ENCODE measurements around the gene ALOX5AP. TPM values are rescaled to one million over a fixed set of nuclear protein-coding genes. Genes with fewer than 3 reads are reported as not detected.

ALOX5AP gene
- total RNA-seq, 1 experiment from 2014 or later: not detected

DNA sequence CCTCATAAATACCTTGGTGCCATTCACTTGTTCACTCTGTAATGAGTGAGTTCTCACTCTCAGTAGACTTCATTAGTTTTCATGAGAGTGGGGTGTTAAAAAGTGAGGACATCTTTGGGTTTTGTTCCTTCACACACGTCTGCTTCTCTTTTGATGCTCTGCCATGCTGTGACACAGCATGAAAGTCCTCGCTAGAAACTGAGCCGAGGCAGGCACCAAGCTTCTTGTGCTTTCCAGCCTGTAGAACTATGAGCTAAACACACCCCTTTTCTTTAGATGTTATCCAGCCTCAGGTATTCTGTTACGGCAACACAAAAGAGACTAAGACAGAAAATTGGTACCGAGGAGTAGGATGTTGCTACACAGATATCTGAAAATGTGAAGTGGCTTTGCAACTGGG lies 43.7 kb downstream of the ALOX5AP start:
- H3K9me3 ChIP-seq (ENCODE audit: insufficient read depth, low read depth): no peaks in the 10 kb centered on the region
- TF ChIP-seq CTCF (conservative IDR thresholded peaks at IDR 0.05) (no peak), EZH2 (IDR thresholded peaks at IDR 0.05; ENCODE audit: low read depth) (no peak)
- no peak overlapping the region for H2AFZ ChIP-seq
- POLR2A ChIA-PET (ENCODE audit: unreplicated experiment): no interaction called here
- H4K20me1 ChIP-seq (ENCODE audit: insufficient read depth): no peaks in the 10 kb centered on the region
- no peak overlapping the region for H3K4me2 ChIP-seq
- no peaks in the 10 kb centered on the region for H3F3A ChIP-seq (ENCODE audit: insufficient read depth, low read depth)
- no peak for DNase-seq
- H3K27me3 ChIP-seq (ENCODE audit: insufficient read depth, low read depth): no peaks in the 10 kb centered on the region
- intact Hi-C loops (cut with micrococcal nuclease; ENCODE audit: unreplicated experiment): no loop called here
- no TSS peak for BruUV-seq (replicated peaks)
- H3K4me3 ChIP-seq: no peak overlapping the region
- H3K27ac ChIP-seq: no peak overlapping the region
- no peaks in the 10 kb centered on the region for H3K4me1 ChIP-seq (replicated peaks; ENCODE audit: insufficient read depth)
- no peaks in the 10 kb centered on the region for H3K9me2 ChIP-seq (ENCODE audit: insufficient read depth)
- H3K79me2 ChIP-seq (ENCODE audit: low read depth): no peaks in the 10 kb centered on the region
- H3K36me3 ChIP-seq (ENCODE audit: low read depth): no peaks in the 10 kb centered on the region
- CTCF ChIA-PET: no interaction called here

GRCh38 chr13:30779608-30780007 lies 44.3 kb downstream of the ALOX5AP start:
- no peaks in the 10 kb centered on the region for H3K9me2 ChIP-seq (ENCODE audit: insufficient read depth)
- no peaks in the 10 kb centered on the region for H3K79me2 ChIP-seq (ENCODE audit: low read depth)
- ChIA-PET POLR2A (ENCODE audit: unreplicated experiment) (interaction anchor here (0.6 kb wide), 1 partner anchor 13 kb away, joined by 3 read pairs; no protein-coding TSS in a partner anchor), CTCF (no interaction called here)
- H2AFZ ChIP-seq: no peak overlapping the region
- no peaks in the 10 kb centered on the region for H3K27me3 ChIP-seq (ENCODE audit: insufficient read depth, low read depth)
- H3F3A ChIP-seq (ENCODE audit: insufficient read depth, low read depth): no peaks in the 10 kb centered on the region
- H3K36me3 ChIP-seq (ENCODE audit: low read depth): no peaks in the 10 kb centered on the region
- H3K9me3 ChIP-seq (ENCODE audit: insufficient read depth, low read depth): no peaks in the 10 kb centered on the region
- no peak for DNase-seq
- H4K20me1 ChIP-seq (ENCODE audit: insufficient read depth): no peaks in the 10 kb centered on the region
- no peak overlapping the region for H3K27ac ChIP-seq
- no peaks in the 10 kb centered on the region for H3K4me1 ChIP-seq (replicated peaks; ENCODE audit: insufficient read depth)
- H3K4me3 ChIP-seq: no peak overlapping the region
- no TSS peak for BruUV-seq (replicated peaks)
- TF ChIP-seq EZH2 (IDR thresholded peaks at IDR 0.05; ENCODE audit: low read depth) (no peak), CTCF (conservative IDR thresholded peaks at IDR 0.05) (no peak)
- intact Hi-C loops (cut with micrococcal nuclease; ENCODE audit: unreplicated experiment): no loop called here
- no peak overlapping the region for H3K4me2 ChIP-seq

GRCh38 chr13:30780338-30780981 lies 45.1 kb downstream of the ALOX5AP start:
- Histone ChIP-seq H3K9me3 (ENCODE audit: insufficient read depth, low read depth) (no peaks in the 10 kb centered on the region), H3K79me2 (ENCODE audit: low read depth) (no peaks in the 10 kb centered on the region), H3K27me3 (ENCODE audit: insufficient read depth, low read depth) (no peaks in the 10 kb centered on the region), H3F3A (ENCODE audit: insufficient read depth, low read depth) (no peaks in the 10 kb centered on the region), H3K4me2 (no peak overlapping the region), H3K36me3 (ENCODE audit: low read depth) (no peaks in the 10 kb centered on the region), H3K4me1 (replicated peaks; ENCODE audit: insufficient read depth) (no peaks in the 10 kb centered on the region), H3K4me3 (no peak overlapping the region), H4K20me1 (ENCODE audit: insufficient read depth) (no peaks in the 10 kb centered on the region), H2AFZ (no peak overlapping the region), H3K9me2 (ENCODE audit: insufficient read depth) (no peaks in the 10 kb centered on the region), H3K27ac (no peak overlapping the region)
- TF ChIP-seq EZH2 (IDR thresholded peaks at IDR 0.05; ENCODE audit: low read depth) (no peak), CTCF (conservative IDR thresholded peaks at IDR 0.05) (no peak)
- ChIA-PET CTCF (no interaction called here), POLR2A (ENCODE audit: unreplicated experiment) (interaction anchor here (0.6 kb wide), 1 partner anchor 12 kb away, joined by 3 read pairs; no protein-coding TSS in a partner anchor)
- no TSS peak for BruUV-seq (replicated peaks)
- DNase-seq: no peak
- intact Hi-C loops (cut with micrococcal nuclease; ENCODE audit: unreplicated experiment): no loop called here
